Astrocyte (in vitro differentiated cells and primary cell): ENCODE measurements around the gene ADAMTSL5. TPM values are rescaled to one million over a fixed set of nuclear protein-coding genes. Genes with fewer than 3 reads are reported as not detected.
"Not testable (repeated sequence)": the region's sequence is repeated elsewhere in the genome, so short reads cannot be mapped to it uniquely, and the experiment has no call there.

Experiments
- DNase-seq: peaks from one replicate; pipeline ENCODE4 v3.0.0-alpha.2; 2010; ENCODE audit warnings: low read depth
- FAIRE-seq: peaks from 2 replicates; lab custom pipeline; 2011; peaks lifted over from hg19 to GRCh38; lab: Jason Lieb, UNC
- H2AFZ ChIP-seq: 2 replicates; pipeline ENCODE4 v1.6.0; 2012; ENCODE audit warnings: low read depth, low read length, inconsistent platforms
- H3K27ac ChIP-seq: 2 replicates; pipeline ENCODE4 v1.5.1; 2011; ENCODE audit warnings: low read depth, low read length, inconsistent platforms
- H3K27me3 ChIP-seq: 2 replicates; pipeline ENCODE4 v1.6.0; 2011; ENCODE audit warnings: low read length, inconsistent platforms; ENCODE audit not compliant: insufficient read depth
- H3K36me3 ChIP-seq: 2 replicates; pipeline ENCODE4 v1.5.1; 2011; ENCODE audit warnings: low read length, inconsistent platforms; ENCODE audit not compliant: insufficient read depth
- H3K4me1 ChIP-seq: 2 replicates; pipeline ENCODE4 v1.5.1; 2011; ENCODE audit warnings: low read length, inconsistent platforms; ENCODE audit not compliant: insufficient read depth
- H3K4me2 ChIP-seq: 2 replicates; pipeline ENCODE4 v1.6.0; 2012; ENCODE audit warnings: low read length, inconsistent platforms
- H3K4me3 ChIP-seq: 2 replicates; pipeline ENCODE4 v1.5.1; 2011; ENCODE audit warnings: low read depth, mild to moderate bottlenecking, low read length, inconsistent platforms; ENCODE audit not compliant: insufficient read depth
- H3K79me2 ChIP-seq: 2 replicates; pipeline ENCODE4 v1.6.0; 2012; ENCODE audit warnings: mild to moderate bottlenecking, low read length, inconsistent platforms; ENCODE audit not compliant: insufficient read depth
- H3K9ac ChIP-seq: 2 replicates; pipeline ENCODE4 v1.6.0; 2012; ENCODE audit warnings: mild to moderate bottlenecking, low read length, inconsistent platforms
- H3K9me3 ChIP-seq: 2 replicates; pipeline ENCODE4 v1.5.1; 2012; ENCODE audit warnings: low read depth, mild to moderate bottlenecking, low read length, inconsistent platforms; ENCODE audit not compliant: insufficient read depth
- H4K20me1 ChIP-seq: 2 replicates; pipeline ENCODE4 v1.6.0; 2012; ENCODE audit warnings: low read length, inconsistent platforms; ENCODE audit not compliant: insufficient read depth
- H3K27ac Mint-ChIP-seq: one replicate; pipeline ENCODE4 v1.8.0; 2021; ENCODE audit warnings: mild to moderate bottlenecking, mixed read lengths; ENCODE audit not compliant: unreplicated experiment
- H3K27me3 Mint-ChIP-seq: one replicate; pipeline ENCODE4 v1.8.0; 2021; ENCODE audit warnings: low read depth, mixed read lengths; ENCODE audit not compliant: unreplicated experiment
- H3K36me3 Mint-ChIP-seq: one replicate; pipeline ENCODE4 v1.8.0; 2021; ENCODE audit warnings: low read depth, mixed read lengths; ENCODE audit not compliant: unreplicated experiment
- H3K4me1 Mint-ChIP-seq: one replicate; pipeline ENCODE4 v1.8.0; 2021; ENCODE audit warnings: low read depth, mixed read lengths; ENCODE audit not compliant: unreplicated experiment
- H3K4me3 Mint-ChIP-seq: one replicate; pipeline ENCODE4 v1.8.0; 2021; ENCODE audit warnings: mild to moderate bottlenecking, moderate library complexity, mixed read lengths; ENCODE audit not compliant: unreplicated experiment
- H3K9me3 Mint-ChIP-seq: one replicate; pipeline ENCODE4 v1.8.0; 2021; ENCODE audit warnings: mild to moderate bottlenecking, mixed read lengths; ENCODE audit not compliant: unreplicated experiment
- CTCF ChIP-seq: IDR thresholded peaks from 2 replicates; pipeline ENCODE4 v1.5.1; 2011; ENCODE audit warnings: low read depth, mild to moderate bottlenecking, inconsistent platforms, low read length, moderate library complexity; ENCODE audit not compliant: insufficient read depth
- EZH2 ChIP-seq: IDR thresholded peaks from 2 replicates; pipeline ENCODE4 v1.6.1; 2012; ENCODE audit warnings: mild to moderate bottlenecking, low read length, inconsistent platforms; ENCODE audit not compliant: insufficient read depth
- total RNA-seq: library from RNA; stranded (reverse); gene quantifications from 2 replicates; pipeline ENCODE4 v1.2.1, GENCODE V29; 2021

Gene ADAMTSL5
- total RNA-seq, 1 donor from 2014 or later, result 5.5 TPM

GRCh38 chr19:1540365-1540925 is 27.6 kb upstream of the ADAMTSL5 start:
- H3K4me3 Mint-ChIP-seq, result no peak overlapping the region
- no peaks in the 10 kb centered on the region for H3K9me3 Mint-ChIP-seq
- Histone ChIP-seq H3K9ac (no peak overlapping the region), H3K4me2 (no peak overlapping the region), H3K27me3 (no peaks in the 10 kb centered on the region), H3K4me1 (no peaks in the 10 kb centered on the region), H3K79me2 (no peaks in the 10 kb centered on the region), H3K27ac (no peak overlapping the region), H3K9me3 (peaks cover 2% of the 10 kb centered on the region), H4K20me1 (no peaks in the 10 kb centered on the region), H3K4me3 (no peak overlapping the region), H2AFZ (no peak overlapping the region), H3K36me3 (no peaks in the 10 kb centered on the region)
- FAIRE-seq (no peak), DNase-seq (no peak)
- TF ChIP-seq CTCF, result no peak
- TF ChIP-seq EZH2, result no peak
- no peaks in the 10 kb centered on the region for H3K36me3 Mint-ChIP-seq
- H3K27ac Mint-ChIP-seq, result no peak overlapping the region
- no peaks in the 10 kb centered on the region for H3K4me1 Mint-ChIP-seq
- peaks cover 20% of the 10 kb centered on the region for H3K27me3 Mint-ChIP-seq

- DNase-seq, H3K79me2 ChIP-seq: not testable (repeated sequence)
These were observed 26.9 kb upstream of the ADAMTSL5 start for GRCh38 chr19:1539749-1540148.

GRCh38 chr19:1538978-1539377 is 26.2 kb upstream of the ADAMTSL5 start:
- peak overlapping the region; percentile 54 for H3K4me2 ChIP-seq
- no peak for DNase-seq
- no peak for FAIRE-seq

More at GRCh38 chr19:1539749-1540148, 26.9 kb upstream of the ADAMTSL5 start:
- not testable (repeated sequence) for H3K4me3 ChIP-seq, FAIRE-seq, H3K36me3 Mint-ChIP-seq, H3K9me3 ChIP-seq, H4K20me1 ChIP-seq, H2AFZ ChIP-seq, H3K4me1 Mint-ChIP-seq, H3K27ac ChIP-seq, H3K36me3 ChIP-seq, H3K27me3 ChIP-seq, H3K27ac Mint-ChIP-seq, H3K4me3 Mint-ChIP-seq, H3K4me2 ChIP-seq, H3K4me1 ChIP-seq, H3K9me3 Mint-ChIP-seq, H3K9ac ChIP-seq
- peaks cover 19% of the 10 kb centered on the region for H3K27me3 Mint-ChIP-seq

GRCh38 chr19:1535699-1536098 is 22.9 kb upstream of the ADAMTSL5 start:
- H3K79me2 ChIP-seq, H3K27ac Mint-ChIP-seq, H3K4me1 Mint-ChIP-seq, H3K27ac ChIP-seq, H3K4me3 Mint-ChIP-seq, H3K36me3 ChIP-seq, H3K4me1 ChIP-seq, H3K36me3 Mint-ChIP-seq, DNase-seq, H3K9me3 ChIP-seq, FAIRE-seq, H4K20me1 ChIP-seq, H3K9ac ChIP-seq, H2AFZ ChIP-seq, H3K4me2 ChIP-seq, H3K27me3 ChIP-seq, H3K9me3 Mint-ChIP-seq, H3K4me3 ChIP-seq: not testable (repeated sequence)
- H3K27me3 Mint-ChIP-seq, result peaks cover 15% of the 10 kb centered on the region

More at GRCh38 chr19:1538978-1539377, 26.2 kb upstream of the ADAMTSL5 start:
- Histone ChIP-seq H4K20me1 (no peaks in the 10 kb centered on the region), H3K36me3 (no peaks in the 10 kb centered on the region), H3K4me1 (no peaks in the 10 kb centered on the region), H3K27me3 (no peaks in the 10 kb centered on the region), H2AFZ (no peak overlapping the region), H3K9me3 (peaks cover 2% of the 10 kb centered on the region), H3K9ac (no peak overlapping the region), H3K4me3 (no peak overlapping the region), H3K79me2 (no peaks in the 10 kb centered on the region), H3K27ac (no peak overlapping the region)
- Mint-ChIP-seq H3K9me3 (no peaks in the 10 kb centered on the region), H3K4me1 (no peaks in the 10 kb centered on the region), H3K27me3 (peaks cover 19% of the 10 kb centered on the region), H3K4me3 (no peak overlapping the region), H3K27ac (peak overlapping the region; percentile 34), H3K36me3 (no peaks in the 10 kb centered on the region)
- no peak for TF ChIP-seq CTCF
- no peak for TF ChIP-seq EZH2
